Naive thymus-derived CD4-positive, alpha-beta T cell (primary cell): Measurements from ENCODE around the gene SDC3. TPM values are rescaled to one million over a fixed set of nuclear protein-coding genes. Genes with fewer than 3 reads are reported as not detected.

Source experiments
- ATAC-seq: fragments of 150-1000 bp; cut with Tn5 transposase; 2 replicates; pipeline ENCODE4 v1.10.0; 2021; ENCODE audit warnings: mild to moderate bottlenecking, moderate library complexity
- CTCF ChIA-PET: fragments of 350-600 bp; sonication (Branson Sonifier 250); formaldehyde crosslinking; loops from one replicate; lab custom pipeline; 2021; ENCODE audit warnings: antibody characterized with exemption; lab: Charles Lee
- POLR2A ChIA-PET: fragments of 350-600 bp; sonication (Branson Sonifier 250); formaldehyde crosslinking; loops from one replicate; lab custom pipeline; 2021; ENCODE audit warnings: antibody characterized with exemption, inconsistent platforms; lab: Charles Lee
- DNase-seq, 9 donors: peaks; one replicate each; pipeline versions ENCODE4 v3.0.0 to v3.0.0-alpha.2; 2020 to 2022; ENCODE audit warnings: mixed read lengths in 1 of 9
- H3K27ac ChIP-seq: one replicate; pipeline ENCODE4 v1.7.0; 2013; ENCODE audit warnings: mild to moderate bottlenecking, low read depth, low read length, moderate library complexity
- H3K27me3 ChIP-seq, 2 donors: one replicate each; pipeline ENCODE4 v1.7.0; 2013; ENCODE audit warnings: low read length in 2 of 2, mild to moderate bottlenecking in 2 of 2, moderate library complexity in 2 of 2; ENCODE audit not compliant: control insufficient read depth in 2 of 2, insufficient read depth in 2 of 2
- H3K36me3 ChIP-seq, 3 experiments: 1 replicate in 2 of 3; 2 replicates in 1 of 3; pipeline ENCODE4 v1.7.0; 2013; ENCODE audit warnings: low read length in 3 of 3, mild to moderate bottlenecking in 3 of 3, moderate library complexity in 1 of 3; ENCODE audit not compliant: insufficient read depth in 3 of 3, control insufficient read depth in 2 of 3
- H3K4me1 ChIP-seq, 2 donors: one replicate each; pipeline ENCODE4 v1.7.0; 2013; ENCODE audit warnings: low read length in 2 of 2, mild to moderate bottlenecking in 2 of 2, moderate library complexity in 1 of 2; ENCODE audit not compliant: control insufficient read depth in 2 of 2, insufficient read depth in 2 of 2
- H3K4me3 ChIP-seq: 2 replicates; pipeline ENCODE4 v1.7.0; 2013; ENCODE audit warnings: mild to moderate bottlenecking, low read length
- H3K9me3 ChIP-seq, 3 experiments: 1 replicate in 2 of 3; 2 replicates in 1 of 3; pipeline ENCODE4 v1.7.0; 2013; ENCODE audit warnings: low read length in 3 of 3; ENCODE audit not compliant: control insufficient read depth in 2 of 3
- H3K27ac Mint-ChIP-seq, 9 donors: one replicate each; pipeline ENCODE4 v1.8.0; 2020 to 2022; ENCODE audit warnings: mixed read lengths in 9 of 9, mild to moderate bottlenecking in 8 of 9, moderate library complexity in 5 of 9, inconsistent platforms in 2 of 9
- H3K27me3 Mint-ChIP-seq, 5 donors: one replicate each; pipeline ENCODE4 v1.8.0; 2021 to 2022; ENCODE audit warnings: mixed read lengths in 5 of 5, mild to moderate bottlenecking in 1 of 5
- H3K36me3 Mint-ChIP-seq, 5 donors: one replicate each; pipeline ENCODE4 v1.8.0; 2020 to 2022; ENCODE audit warnings: mixed read lengths in 5 of 5, mild to moderate bottlenecking in 3 of 5, inconsistent platforms in 1 of 5
- H3K4me1 Mint-ChIP-seq, 7 donors: one replicate each; pipeline ENCODE4 v1.8.0; 2020 to 2022; ENCODE audit warnings: mixed read lengths in 7 of 7, mild to moderate bottlenecking in 3 of 7, inconsistent platforms in 1 of 7
- H3K4me3 Mint-ChIP-seq, 10 donors: one replicate each; pipeline ENCODE4 v1.8.0; 2020 to 2022; ENCODE audit warnings: mild to moderate bottlenecking in 10 of 10, mixed read lengths in 10 of 10, moderate library complexity in 6 of 10, inconsistent platforms in 2 of 10
- H3K9me3 Mint-ChIP-seq, 11 donors: one replicate each; pipeline ENCODE4 v1.8.0; 2020 to 2022; ENCODE audit warnings: mixed read lengths in 11 of 11, mild to moderate bottlenecking in 4 of 11, inconsistent platforms in 1 of 11, moderate library complexity in 1 of 11
- intact Hi-C, 2 donors: fragments of 100-400 bp; cut with micrococcal nuclease; formaldehyde crosslinking; loops; one replicate each; pipeline ENCODE4 v1.15.1; 2023
- polyA plus RNA-seq, 2 donors: library from polyadenylated mRNA; unstranded; fragments of 300-500 nt; fragmentation: Illumina TruSeq; gene quantifications; one replicate each; pipeline ENCODE4 v1.2.3, GENCODE V29; 2021
- total RNA-seq, 6 experiments: library from RNA in 5 of 6; stranded (reverse) in 5 of 6; gene quantifications; 1 replicate in 5 of 6; 2 replicates in 1 of 6; pipeline ENCODE4 v1.2.3 and lab custom pipeline; 2021 to 2026

The SDC3 gene
- total and polyA plus RNA-seq, 7 experiments from 2014 or later = 0.07 to 0.42 (median 0.27) TPM; not detected in 1

DNA sequence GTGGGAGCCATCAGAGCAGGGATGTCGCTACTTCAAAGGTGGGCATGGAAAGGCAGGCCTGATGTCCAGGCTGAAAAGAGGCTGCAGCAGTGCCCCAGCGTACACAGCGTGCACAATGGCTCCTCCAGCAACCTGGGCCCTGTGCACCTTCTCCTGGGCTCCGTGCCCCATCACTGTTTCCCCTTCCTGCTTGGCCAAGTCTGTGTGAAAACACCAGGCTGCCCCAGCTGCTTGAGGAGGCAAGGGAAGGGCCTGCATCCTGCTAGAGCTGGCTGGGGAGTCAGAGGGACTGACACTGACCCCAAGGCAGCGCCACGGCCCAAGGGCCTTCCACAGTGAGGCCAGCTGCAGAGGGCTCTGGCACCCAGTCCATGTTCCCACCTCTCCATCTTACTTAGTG lies 33.4 kb downstream of the SDC3 start:
- ChIA-PET CTCF (no interaction called here), POLR2A (no interaction called here)
- H3K4me3 ChIP-seq = no peak overlapping the region
- no peaks in the 10 kb centered on the region for H3K36me3 ChIP-seq
- DNase-seq (no peak), ATAC-seq (no peak)
- no peaks in the 10 kb centered on the region for H3K9me3 ChIP-seq
- H3K4me1 ChIP-seq = no peaks in the 10 kb centered on the region
- H3K4me1 Mint-ChIP-seq = peaks cover 0 to 5% (median 0%) of the 10 kb centered on the region in 7 donors
- no peak overlapping the region for H3K27ac ChIP-seq
- H3K9me3 Mint-ChIP-seq = peaks cover 0 to 18% (median 0%) of the 10 kb centered on the region in 11 donors
- peaks cover 6 to 40% (median 15%) of the 10 kb centered on the region in 5 donors for H3K27me3 Mint-ChIP-seq
- H3K4me3 Mint-ChIP-seq = no peak overlapping the region
- no peaks in the 10 kb centered on the region for H3K36me3 Mint-ChIP-seq
- H3K27ac Mint-ChIP-seq = no peak overlapping the region
- intact Hi-C loops = no loop called here
- no peaks in the 10 kb centered on the region for H3K27me3 ChIP-seq

DNA sequence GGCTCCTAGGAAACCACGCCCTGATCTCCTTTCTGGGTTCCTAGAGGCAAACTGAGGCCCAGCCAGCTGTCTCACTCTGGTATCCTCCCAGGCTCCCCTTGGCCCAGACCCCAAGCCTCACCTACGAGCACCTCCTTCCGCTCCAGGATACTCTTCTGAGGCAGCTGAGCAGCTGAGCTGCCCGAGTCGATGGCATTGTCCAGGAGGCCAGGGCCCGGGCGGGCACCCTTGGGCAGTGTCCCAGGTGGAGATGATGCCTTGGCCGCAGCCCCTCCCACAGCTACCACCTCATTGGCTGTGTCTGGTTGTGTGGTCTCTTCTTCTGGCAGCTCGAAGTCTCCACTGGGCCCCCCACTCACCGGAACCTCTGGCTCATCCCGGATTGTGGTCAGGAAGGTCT lies 34.4 kb downstream of the SDC3 start:
- H3K27ac Mint-ChIP-seq = no peak overlapping the region
- H3K4me3 Mint-ChIP-seq = no peak overlapping the region
- Histone ChIP-seq H3K27ac (no peak overlapping the region), H3K4me3 (no peak overlapping the region), H3K36me3 (no peaks in the 10 kb centered on the region), H3K9me3 (no peaks in the 10 kb centered on the region), H3K4me1 (no peaks in the 10 kb centered on the region), H3K27me3 (no peaks in the 10 kb centered on the region)
- DNase-seq (no peak), ATAC-seq (no peak)
- H3K9me3 Mint-ChIP-seq = peaks cover 0 to 18% (median 0%) of the 10 kb centered on the region in 11 donors
- H3K4me1 Mint-ChIP-seq = peaks cover 0 to 7% (median 0%) of the 10 kb centered on the region in 7 donors
- no peaks in the 10 kb centered on the region for H3K36me3 Mint-ChIP-seq
- H3K27me3 Mint-ChIP-seq = peaks cover 7 to 35% (median 15%) of the 10 kb centered on the region in 5 donors
- intact Hi-C loops = no loop called here
- CTCF ChIA-PET = no interaction called here
- POLR2A ChIA-PET = no interaction called here

DNA sequence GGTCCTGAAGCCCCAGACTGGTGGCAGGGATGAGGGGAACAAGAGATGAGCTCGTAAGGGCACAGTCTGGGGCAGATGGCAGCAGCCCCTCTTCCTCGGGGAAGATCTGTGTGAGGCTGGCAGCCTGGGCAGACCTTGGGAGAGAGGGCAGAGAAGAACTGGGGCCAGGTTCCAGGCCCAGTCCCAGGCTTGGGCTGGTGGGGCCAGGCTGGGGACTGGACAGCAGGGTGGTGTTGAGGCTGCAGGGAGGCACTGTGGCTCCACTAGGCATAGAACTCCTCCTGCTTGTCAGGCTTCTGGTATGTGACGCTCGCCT lies 35.7 kb downstream of the SDC3 start:
- CTCF ChIA-PET = no interaction called here
- no peaks in the 10 kb centered on the region for H3K27me3 ChIP-seq

DNA sequence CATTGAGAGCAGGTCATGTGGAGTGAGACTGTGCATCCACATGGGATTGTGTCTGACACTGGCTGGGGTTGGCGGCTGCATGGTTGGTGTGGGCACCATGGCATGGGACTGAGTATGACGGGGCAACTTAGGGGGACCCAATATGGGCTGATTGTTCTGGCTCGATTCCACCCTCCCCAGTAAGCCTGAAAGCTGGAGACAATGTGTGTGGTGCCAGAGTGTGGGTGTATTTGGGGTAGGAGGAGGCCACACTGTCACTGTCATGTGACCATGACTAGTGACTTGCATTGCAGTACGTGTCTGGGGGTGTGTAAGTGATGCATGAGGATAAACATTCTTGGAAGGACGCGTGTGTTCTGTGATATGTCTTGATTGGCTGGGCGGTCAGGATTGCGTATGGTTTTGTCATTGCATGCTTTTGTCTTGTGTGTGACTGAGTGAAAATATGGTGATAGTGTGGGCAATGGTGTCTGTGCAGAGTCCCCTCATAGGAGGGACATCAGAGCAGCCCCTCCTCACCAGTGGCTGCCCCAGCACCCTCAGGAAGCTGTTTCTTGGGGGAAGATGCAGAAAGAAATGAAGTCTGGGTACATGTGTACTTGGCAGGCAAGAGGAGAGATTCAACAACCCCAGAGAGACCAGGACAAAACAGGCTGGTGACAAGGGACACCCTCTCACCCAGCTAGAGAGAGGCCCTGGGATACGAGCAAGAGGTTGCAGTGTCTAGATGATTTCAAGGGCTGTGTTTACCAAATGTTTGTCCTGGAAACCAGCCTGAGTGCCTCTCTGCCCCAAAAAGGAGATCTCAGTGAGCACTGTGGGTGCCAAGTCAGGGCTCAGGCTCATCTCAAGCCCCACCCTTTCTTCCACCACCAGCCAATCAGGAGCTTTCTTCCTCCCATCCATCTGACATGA lies 36.3 kb downstream of the SDC3 start:
- H3K4me1 ChIP-seq = no peaks in the 10 kb centered on the region
- Mint-ChIP-seq H3K9me3 (peaks cover 0 to 18% (median 0%) of the 10 kb centered on the region in 11 donors), H3K4me3 (no peak overlapping the region), H3K27me3 (peaks cover 3 to 25% (median 15%) of the 10 kb centered on the region in 5 donors), H3K27ac (peak overlapping the region in 1 of 9 donors; percentile 17), H3K4me1 (peaks cover 0 to 5% (median 0%) of the 10 kb centered on the region in 7 donors), H3K36me3 (no peaks in the 10 kb centered on the region)
- intact Hi-C loops = no loop called here
- ATAC-seq = no peak
- ChIA-PET CTCF (no interaction called here), POLR2A (no interaction called here)
- no peaks in the 10 kb centered on the region for H3K9me3 ChIP-seq
- no peak overlapping the region for H3K4me3 ChIP-seq
- H3K27ac ChIP-seq = no peak overlapping the region
- no peaks in the 10 kb centered on the region for H3K27me3 ChIP-seq
- no peak for DNase-seq
- H3K36me3 ChIP-seq = no peaks in the 10 kb centered on the region

More for the DNA sequence above, 35.7 kb downstream of the SDC3 start:
- no peak for ATAC-seq
- Histone ChIP-seq H3K9me3 (no peaks in the 10 kb centered on the region), H3K4me3 (no peak overlapping the region), H3K4me1 (no peaks in the 10 kb centered on the region), H3K27ac (no peak overlapping the region), H3K36me3 (no peaks in the 10 kb centered on the region)
- H3K36me3 Mint-ChIP-seq = no peaks in the 10 kb centered on the region
- DNase-seq = no peak
- POLR2A ChIA-PET = no interaction called here
- H3K27me3 Mint-ChIP-seq = peaks cover 3 to 32% (median 15%) of the 10 kb centered on the region in 5 donors
- H3K27ac Mint-ChIP-seq = no peak overlapping the region
- intact Hi-C loops = no loop called here
- peaks cover 0 to 8% (median 0%) of the 10 kb centered on the region in 7 donors for H3K4me1 Mint-ChIP-seq
- H3K4me3 Mint-ChIP-seq = no peak overlapping the region
- H3K9me3 Mint-ChIP-seq = peaks cover 0 to 18% (median 0%) of the 10 kb centered on the region in 11 donors

DNA sequence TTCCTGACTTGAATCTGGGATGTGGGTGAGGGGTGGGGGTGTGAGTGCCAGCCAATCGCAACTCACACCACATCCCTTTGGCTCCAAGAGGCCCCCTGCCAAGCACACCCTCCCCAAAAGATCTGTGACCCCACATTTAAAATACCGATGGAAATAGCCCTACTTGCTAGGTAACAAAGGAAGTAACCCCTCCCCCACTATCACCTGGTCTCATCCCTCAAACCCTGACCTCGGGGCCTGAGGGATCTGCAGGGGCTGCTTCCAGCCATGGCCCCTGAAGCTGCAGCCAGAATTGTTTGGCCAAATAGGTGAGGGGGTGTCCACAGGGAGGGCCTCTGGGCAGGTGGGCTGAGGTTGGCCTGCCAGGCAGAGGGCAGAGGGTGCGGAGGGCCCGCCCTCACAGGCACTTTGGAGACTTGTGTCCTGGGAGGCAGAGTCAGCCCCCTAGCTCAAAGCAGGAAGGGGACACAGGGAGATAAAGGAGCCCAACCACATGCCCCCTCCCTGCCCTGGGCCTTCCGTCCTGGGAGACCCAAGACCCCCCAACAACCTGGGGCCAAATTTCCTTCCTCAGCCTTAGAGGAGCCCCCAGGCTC lies 37.2 kb downstream of the SDC3 start:
- Histone ChIP-seq H3K4me3 (no peak overlapping the region), H3K4me1 (no peaks in the 10 kb centered on the region), H3K27me3 (no peaks in the 10 kb centered on the region), H3K27ac (no peak overlapping the region), H3K36me3 (no peaks in the 10 kb centered on the region), H3K9me3 (no peaks in the 10 kb centered on the region)
- H3K9me3 Mint-ChIP-seq = peaks cover 0 to 18% (median 0%) of the 10 kb centered on the region in 11 donors
- peaks cover 0 to 29% (median 11%) of the 10 kb centered on the region in 5 donors for H3K27me3 Mint-ChIP-seq
- no peaks in the 10 kb centered on the region for H3K36me3 Mint-ChIP-seq
- ChIA-PET POLR2A (no interaction called here), CTCF (no interaction called here)
- DNase-seq = no peak
- H3K4me3 Mint-ChIP-seq = no peak overlapping the region
- intact Hi-C loops = no loop called here
- peaks cover 0 to 3% (median 0%) of the 10 kb centered on the region in 7 donors for H3K4me1 Mint-ChIP-seq
- no peak for ATAC-seq
- no peak overlapping the region for H3K27ac Mint-ChIP-seq

DNA sequence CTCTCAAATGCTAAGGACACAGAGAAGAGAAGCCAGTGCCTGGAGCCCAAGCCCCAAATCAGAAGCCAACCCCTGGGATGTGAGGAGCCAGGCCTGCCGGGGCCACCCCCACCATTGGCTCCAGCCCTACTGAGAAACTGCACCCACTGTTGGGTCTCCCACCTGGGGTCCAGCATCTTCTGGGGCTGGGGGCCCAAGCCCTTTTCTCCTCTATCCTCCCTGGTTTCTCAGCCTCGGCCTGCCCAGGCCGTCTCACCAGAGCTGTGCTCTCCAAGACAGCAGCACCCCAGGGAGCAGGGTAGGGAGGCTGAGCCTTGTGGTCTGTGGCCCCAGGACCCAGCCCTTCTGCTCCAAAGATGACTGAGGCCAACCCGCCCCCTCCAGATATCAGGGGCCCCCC lies 37.9 kb downstream of the SDC3 start:
- DNase-seq (no peak), ATAC-seq (no peak)
- H3K36me3 Mint-ChIP-seq = no peaks in the 10 kb centered on the region
- POLR2A ChIA-PET = no interaction called here
- H3K27ac ChIP-seq = no peak overlapping the region
- peaks cover 0 to 29% (median 13%) of the 10 kb centered on the region in 5 donors for H3K27me3 Mint-ChIP-seq
- H3K4me1 ChIP-seq = no peaks in the 10 kb centered on the region
- CTCF ChIA-PET = no interaction called here
- no peak overlapping the region for H3K4me3 ChIP-seq
- no peak overlapping the region for H3K27ac Mint-ChIP-seq
- intact Hi-C loops = no loop called here
- H3K4me3 Mint-ChIP-seq = no peak overlapping the region
- no peaks in the 10 kb centered on the region for H3K9me3 ChIP-seq
- H3K4me1 Mint-ChIP-seq = peaks cover 0 to 3% (median 0%) of the 10 kb centered on the region in 7 donors
- H3K27me3 ChIP-seq = no peaks in the 10 kb centered on the region
- peaks cover 0 to 18% (median 0%) of the 10 kb centered on the region in 11 donors for H3K9me3 Mint-ChIP-seq
- H3K36me3 ChIP-seq = no peaks in the 10 kb centered on the region
